ENCODE results near the gene CNTNAP2. TPM values are rescaled to one million over a fixed set of nuclear protein-coding genes. Genes with fewer than 3 reads are reported as not detected.

Gene CNTNAP2
- total RNA-seq, 4 donors from 2014 or later, result 0.42 to 0.71 TPM; not detected in 2

DNA sequence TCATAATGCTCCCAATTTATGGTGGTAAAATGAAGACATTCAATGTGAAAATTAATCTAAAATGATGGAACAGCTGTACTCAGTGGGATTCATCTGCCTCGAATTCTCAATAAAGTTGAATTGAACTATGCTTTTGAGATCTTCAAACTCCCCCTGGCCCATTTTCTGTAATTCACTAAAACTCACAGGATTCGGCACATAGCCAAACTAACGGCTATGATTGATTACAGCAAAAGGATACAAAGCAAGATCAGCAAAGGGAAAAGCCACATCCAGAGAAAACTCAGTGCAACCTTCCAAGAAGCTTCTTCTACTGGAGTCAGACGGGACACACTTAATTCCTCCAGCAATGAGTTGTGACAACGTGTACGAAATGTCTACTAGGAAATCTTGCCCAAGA, 307.5 kb downstream of the CNTNAP2 start:
- intact Hi-C loops (cut with DNase I; ENCODE audit: low total_unique reads), result no loop called here
- WGBS, 2 donors, result 82 to 89% methylated on average over 6 of the region's 6 CpGs
- no peak overlapping the region for H3K4me3 ChIP-seq (ENCODE audit: low read depth, poor library complexity, severe bottlenecking)
- no peak for TF ChIP-seq POLR2A (IDR thresholded peaks at IDR 0.05)
- TF ChIP-seq, protein P1, sequence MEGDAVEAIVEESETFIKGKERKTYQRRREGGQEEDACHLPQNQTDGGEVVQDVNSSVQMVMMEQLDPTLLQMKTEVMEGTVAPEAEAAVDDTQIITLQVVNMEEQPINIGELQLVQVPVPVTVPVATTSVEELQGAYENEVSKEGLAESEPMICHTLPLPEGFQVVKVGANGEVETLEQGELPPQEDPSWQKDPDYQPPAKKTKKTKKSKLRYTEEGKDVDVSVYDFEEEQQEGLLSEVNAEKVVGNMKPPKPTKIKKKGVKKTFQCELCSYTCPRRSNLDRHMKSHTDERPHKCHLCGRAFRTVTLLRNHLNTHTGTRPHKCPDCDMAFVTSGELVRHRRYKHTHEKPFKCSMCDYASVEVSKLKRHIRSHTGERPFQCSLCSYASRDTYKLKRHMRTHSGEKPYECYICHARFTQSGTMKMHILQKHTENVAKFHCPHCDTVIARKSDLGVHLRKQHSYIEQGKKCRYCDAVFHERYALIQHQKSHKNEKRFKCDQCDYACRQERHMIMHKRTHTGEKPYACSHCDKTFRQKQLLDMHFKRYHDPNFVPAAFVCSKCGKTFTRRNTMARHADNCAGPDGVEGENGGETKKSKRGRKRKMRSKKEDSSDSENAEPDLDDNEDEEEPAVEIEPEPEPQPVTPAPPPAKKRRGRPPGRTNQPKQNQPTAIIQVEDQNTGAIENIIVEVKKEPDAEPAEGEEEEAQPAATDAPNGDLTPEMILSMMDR (IDR thresholded peaks at IDR 0.05), result no peak
- no peak for DNase-seq (ENCODE audit: low spot score in 2 of 2)

DNA sequence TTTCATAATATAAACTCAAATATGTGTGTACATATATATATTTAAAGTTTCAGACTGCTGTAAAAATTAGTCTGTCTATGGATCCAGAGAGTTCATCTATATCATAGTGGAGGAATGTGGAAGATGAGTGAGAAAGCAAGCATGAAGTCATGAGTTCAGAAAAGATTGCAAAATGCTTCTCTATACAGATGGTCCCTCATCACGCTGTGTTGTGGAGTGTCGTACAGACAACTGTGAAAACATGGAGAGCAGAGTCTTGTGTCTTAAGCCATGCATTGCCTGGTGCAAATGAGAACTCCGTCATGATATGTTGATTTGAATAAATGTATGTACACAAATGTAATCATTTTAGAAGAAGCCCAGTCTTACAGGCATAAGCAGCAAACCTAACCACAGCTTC, 316.9 kb downstream of the CNTNAP2 start:
- DNase-seq (ENCODE audit: low spot score in 2 of 2), result no peak
- intact Hi-C loops (cut with DNase I; ENCODE audit: low total_unique reads), result no loop called here
- no peak overlapping the region for H3K4me3 ChIP-seq (ENCODE audit: low read depth, poor library complexity, severe bottlenecking)
- no peak for TF ChIP-seq POLR2A (IDR thresholded peaks at IDR 0.05)
- TF ChIP-seq, protein P1 (IDR thresholded peaks at IDR 0.05), result no peak
- WGBS, 2 donors, result 81 to 87% methylated on average over 3 of the region's 3 CpGs

DNA sequence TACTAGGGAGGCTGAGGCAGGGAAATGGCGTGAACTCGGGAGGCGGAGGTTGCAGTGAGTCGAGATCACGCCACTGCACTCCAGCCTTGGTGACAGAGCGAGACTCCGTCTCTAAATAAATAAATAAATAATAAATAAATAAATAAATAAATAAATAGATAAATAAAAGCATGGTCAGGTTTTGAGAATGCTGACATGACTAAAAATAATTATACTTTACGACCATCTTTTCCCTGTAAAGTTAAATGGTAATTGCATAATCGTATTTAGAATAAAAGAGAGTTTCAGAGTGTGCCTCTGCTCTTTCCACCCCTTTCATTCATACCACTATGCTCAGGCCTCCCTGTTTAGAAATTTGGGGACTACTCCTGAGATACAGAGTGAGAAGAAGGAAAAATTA, 326.5 kb downstream of the CNTNAP2 start:
- no peak for DNase-seq (ENCODE audit: low spot score in 2 of 2)
- 94 to 96% methylated on average over 9 of the region's 9 CpGs for WGBS, 2 donors
- no peak for TF ChIP-seq POLR2A (IDR thresholded peaks at IDR 0.05)
- TF ChIP-seq, protein P1 (IDR thresholded peaks at IDR 0.05), result no peak
- no peak overlapping the region for H3K4me3 ChIP-seq (ENCODE audit: low read depth, poor library complexity, severe bottlenecking)
- intact Hi-C loops (cut with DNase I; ENCODE audit: low total_unique reads), result no loop called here

DNA sequence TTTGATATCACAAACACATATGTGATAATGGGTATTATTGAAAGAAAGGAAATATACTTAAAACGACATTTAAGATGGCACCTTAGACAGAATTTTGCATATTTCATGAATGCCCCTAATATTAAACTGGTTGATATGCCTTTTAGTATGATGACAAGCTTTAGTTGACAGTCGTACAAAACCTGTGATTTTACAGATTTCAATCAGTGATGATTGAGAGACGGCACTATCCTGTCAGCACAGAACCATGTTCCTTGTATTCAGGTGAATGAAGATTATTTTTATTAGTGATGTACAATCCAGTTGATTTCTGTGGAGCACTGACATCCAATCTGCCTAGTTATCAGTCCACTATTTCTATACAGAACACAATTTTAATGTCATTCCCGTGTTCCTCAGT, 333.0 kb downstream of the CNTNAP2 start:
- H3K4me3 ChIP-seq (ENCODE audit: low read depth, poor library complexity, severe bottlenecking), result no peak overlapping the region
- no peak for DNase-seq (ENCODE audit: low spot score in 2 of 2)
- TF ChIP-seq, protein P1 (IDR thresholded peaks at IDR 0.05), result no peak
- TF ChIP-seq POLR2A (IDR thresholded peaks at IDR 0.05), result no peak
- 88 to 90% methylated on average over 4 of the region's 4 CpGs for WGBS, 2 donors
- intact Hi-C loops (cut with DNase I; ENCODE audit: low total_unique reads), result no loop called here

DNA sequence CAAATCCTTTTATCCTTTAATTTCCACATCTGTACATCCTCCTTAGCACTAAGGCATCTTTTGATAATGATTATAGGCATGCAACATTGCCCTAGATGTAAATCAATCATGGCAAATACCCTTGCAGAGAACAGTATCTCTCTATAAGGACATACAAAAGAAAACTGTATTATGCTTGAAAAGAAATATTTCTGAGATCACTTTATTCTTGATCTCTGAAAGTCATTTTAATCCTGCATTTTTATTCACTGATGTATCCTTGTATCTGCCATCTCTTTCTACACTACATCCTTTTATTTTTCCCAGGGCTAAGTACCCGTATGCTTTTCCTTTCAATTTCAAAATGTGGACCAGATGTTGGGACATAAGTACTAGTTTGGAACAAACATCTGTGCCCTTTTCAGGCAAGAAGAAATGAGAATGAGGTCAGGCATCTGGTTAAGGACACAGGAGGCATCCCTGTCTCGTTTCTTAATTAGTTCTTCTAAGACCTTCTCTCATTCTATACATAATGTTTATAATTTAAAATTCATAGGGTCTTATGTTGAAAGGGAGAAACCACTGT, 338.6 kb downstream of the CNTNAP2 start:
- intact Hi-C loops (cut with DNase I; ENCODE audit: low total_unique reads), result no loop called here
- no peak for DNase-seq (ENCODE audit: low spot score in 2 of 2)
- H3K4me3 ChIP-seq (ENCODE audit: low read depth, poor library complexity, severe bottlenecking), result no peak overlapping the region
- TF ChIP-seq, protein P1 (IDR thresholded peaks at IDR 0.05), result no peak
- TF ChIP-seq POLR2A (IDR thresholded peaks at IDR 0.05), result no peak
- 44 to 50% methylated on average over 2 of the region's 2 CpGs for WGBS, 2 donors

DNA sequence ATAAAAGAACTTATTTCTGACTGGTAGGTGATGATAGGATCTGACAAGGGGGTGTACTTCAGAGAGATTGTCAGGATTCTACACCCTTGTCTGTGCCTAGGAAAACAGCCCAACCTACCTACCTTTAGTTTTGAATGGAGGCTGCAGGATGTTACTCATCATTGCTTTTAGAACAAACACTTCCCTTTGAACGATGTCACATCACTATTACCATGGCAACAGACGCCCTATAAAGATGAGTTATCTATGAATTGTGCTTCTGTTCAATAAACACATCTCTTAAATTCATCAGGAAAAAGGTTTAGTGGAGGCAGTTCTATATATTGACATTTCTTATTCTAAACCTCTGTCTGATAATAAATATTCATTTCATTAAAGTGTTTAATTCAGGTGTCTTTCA, 362.4 kb downstream of the CNTNAP2 start:
- TF ChIP-seq, protein P1 (IDR thresholded peaks at IDR 0.05), result no peak
- no peak for TF ChIP-seq POLR2A (IDR thresholded peaks at IDR 0.05)
- 56 to 61% methylated on average over 2 of the region's 2 CpGs for WGBS, 2 donors
- no peak overlapping the region for H3K4me3 ChIP-seq (ENCODE audit: low read depth, poor library complexity, severe bottlenecking)
- DNase-seq (ENCODE audit: low spot score in 2 of 2), result no peak
- intact Hi-C loops (cut with DNase I; ENCODE audit: low total_unique reads), result loop anchor here (10.0 kb wide), 1 partner anchor 494 kb away; no protein-coding TSS in a partner anchor

All from lower leg skin (tissue), 4 donors.